GM23338 (cell line): Measurements from ENCODE around the gene ATP10A. TPM values are rescaled to one million over a fixed set of nuclear protein-coding genes. Genes with fewer than 3 reads are reported as not detected.
A peak's percentile ranks its signal among the peaks of the same experiment; 100 is the strongest.

Experiments used
- ATAC-seq: fragments of 200-7000 bp; cut with Tn5 transposase; 3 replicates; pipeline ENCODE4 v1.9.1; 2020
- DNase-seq: peaks from one replicate; pipeline ENCODE4 v3.0.0-alpha.2; 2015; ENCODE audit warnings: low spot score
- H2AFZ ChIP-seq: fragments of 200-600 bp; sonication (generic); 2 replicates; pipeline ENCODE4 v1.8.0; 2016; ENCODE audit warnings: antibody characterized with exemption, mild to moderate bottlenecking, moderate library complexity
- H3F3A ChIP-seq: fragments of 200-600 bp; sonication (generic); replicated peaks from 2 replicates; pipeline ENCODE4 v1.8.0; 2017; ENCODE audit warnings: antibody characterized with exemption, mixed run types, low read depth
- H3K27ac ChIP-seq: fragments of 200-600 bp; sonication (generic); 2 replicates; pipeline ENCODE4 v1.6.1; 2016; ENCODE audit warnings: low read depth
- H3K27me3 ChIP-seq: fragments of 200-600 bp; sonication (generic); 2 replicates; pipeline ENCODE4 v1.8.0; 2016; ENCODE audit warnings: mild to moderate bottlenecking, mixed run types, moderate library complexity; ENCODE audit not compliant: insufficient read depth
- H3K36me3 ChIP-seq: fragments of 200-600 bp; sonication (generic); 2 replicates; pipeline ENCODE4 v1.8.0; 2016; ENCODE audit warnings: mild to moderate bottlenecking; ENCODE audit not compliant: insufficient read depth
- H3K4me1 ChIP-seq: fragments of 200-600 bp; sonication (generic); 2 replicates; pipeline ENCODE4 v1.8.0; 2016; ENCODE audit warnings: mild to moderate bottlenecking, moderate library complexity; ENCODE audit not compliant: insufficient read depth
- H3K4me2 ChIP-seq: fragments of 200-600 bp; sonication (generic); 2 replicates; pipeline ENCODE4 v1.7.1; 2017; ENCODE audit warnings: mixed run types
- H3K4me3 ChIP-seq: fragments of 200-600 bp; sonication (generic); 2 replicates; pipeline ENCODE4 v1.6.1; 2016; ENCODE audit warnings: mixed run types
- H3K79me2 ChIP-seq: fragments of 200-600 bp; sonication (generic); replicated peaks from 2 replicates; pipeline ENCODE4 v1.8.0; 2017; ENCODE audit warnings: mild to moderate bottlenecking; ENCODE audit not compliant: insufficient read depth
- H3K9me2 ChIP-seq: fragments of 200-600 bp; sonication (generic); 2 replicates; pipeline ENCODE4 v1.8.0; 2017; ENCODE audit not compliant: insufficient read depth
- H4K20me1 ChIP-seq: fragments of 200-600 bp; sonication (generic); replicated peaks from 2 replicates; pipeline ENCODE4 v1.8.0; 2017; ENCODE audit warnings: mild to moderate bottlenecking; ENCODE audit not compliant: insufficient read depth
- H3K27ac Mint-ChIP-seq: 2 replicates; pipeline ENCODE4 v1.8.0; 2020; ENCODE audit warnings: inconsistent platforms, mild to moderate bottlenecking, moderate library complexity, mixed read lengths
- H3K27me3 Mint-ChIP-seq: 3 replicates; pipeline ENCODE4 v1.8.0; 2022; ENCODE audit warnings: low read depth, mild to moderate bottlenecking, moderate library complexity, mixed read lengths, inconsistent platforms; ENCODE audit not compliant: insufficient read depth, poor library complexity
- H3K36me3 Mint-ChIP-seq: 3 replicates; pipeline ENCODE4 v1.8.0; 2021; ENCODE audit warnings: low read depth, mild to moderate bottlenecking, inconsistent platforms, moderate library complexity, mixed read lengths
- H3K4me1 Mint-ChIP-seq: 3 replicates; pipeline ENCODE4 v1.8.0; 2020; ENCODE audit warnings: mild to moderate bottlenecking, inconsistent platforms, mixed read lengths
- H3K4me3 Mint-ChIP-seq: 3 replicates; pipeline ENCODE4 v1.8.0; 2021; ENCODE audit warnings: moderate library complexity, mild to moderate bottlenecking, inconsistent platforms, mixed read lengths
- H3K9me3 Mint-ChIP-seq: 3 replicates; pipeline ENCODE4 v1.8.0; 2020; ENCODE audit warnings: moderate library complexity, mild to moderate bottlenecking, inconsistent platforms, mixed read lengths
- CREB1 ChIP-seq: fragments of 250-450 bp; sonication (Bioruptor Pico); IDR thresholded peaks from 2 replicates; pipeline ENCODE4 v1.5.0; 2020; ENCODE audit warnings: low read depth, mild to moderate bottlenecking, moderate library complexity
- NANOG ChIP-seq: IDR thresholded peaks from 2 replicates; pipeline ENCODE4 v1.6.1; 2016; ENCODE audit warnings: antibody characterized with exemption, borderline replicate concordance
- STAT1 ChIP-seq: IDR thresholded peaks from one replicate; pipeline ENCODE4 v1.6.1; 2016; ENCODE audit warnings: antibody characterized with exemption; ENCODE audit not compliant: unreplicated experiment
- polyA plus RNA-seq: library from polyadenylated mRNA; unstranded; fragments of >200 nt; fragmentation: Nextera tagmentation; extraction: Ambion mirVana; gene quantifications from 2 replicates; pipeline ENCODE4 v1.2.1, GENCODE V29; 2016
- total RNA-seq: library from RNA; depleted of rRNA; stranded (reverse); fragments of >200 nt; shearing (Covaris generic); gene quantifications from 2 replicates; pipeline ENCODE4 v1.2.3, GENCODE V29; 2014
- TF ChIP-seq, protein P1 (sequence below): fragments of 250-450 bp; sonication (Bioruptor Pico); IDR thresholded peaks from 2 replicates; pipeline ENCODE4 v1.5.0; 2020; ENCODE audit warnings: mild to moderate bottlenecking, moderate library complexity
- TF ChIP-seq, protein P2 (sequence below), 2 experiments: fragments of 200-600 bp in 1 of 2; sonication (generic) in 1 of 2; conservative IDR thresholded peaks; 2 replicates each; pipeline versions ENCODE4 v1.5.1 to v1.6.1; 2016 to 2017; ENCODE audit warnings: antibody characterized with exemption in 2 of 2, low read depth in 2 of 2, mild to moderate bottlenecking in 2 of 2, moderate library complexity in 1 of 2

Gene ATP10A
- total and polyA plus RNA-seq, 2 experiments from 2014 or later: 0.36 to 5.6 TPM

DNA sequence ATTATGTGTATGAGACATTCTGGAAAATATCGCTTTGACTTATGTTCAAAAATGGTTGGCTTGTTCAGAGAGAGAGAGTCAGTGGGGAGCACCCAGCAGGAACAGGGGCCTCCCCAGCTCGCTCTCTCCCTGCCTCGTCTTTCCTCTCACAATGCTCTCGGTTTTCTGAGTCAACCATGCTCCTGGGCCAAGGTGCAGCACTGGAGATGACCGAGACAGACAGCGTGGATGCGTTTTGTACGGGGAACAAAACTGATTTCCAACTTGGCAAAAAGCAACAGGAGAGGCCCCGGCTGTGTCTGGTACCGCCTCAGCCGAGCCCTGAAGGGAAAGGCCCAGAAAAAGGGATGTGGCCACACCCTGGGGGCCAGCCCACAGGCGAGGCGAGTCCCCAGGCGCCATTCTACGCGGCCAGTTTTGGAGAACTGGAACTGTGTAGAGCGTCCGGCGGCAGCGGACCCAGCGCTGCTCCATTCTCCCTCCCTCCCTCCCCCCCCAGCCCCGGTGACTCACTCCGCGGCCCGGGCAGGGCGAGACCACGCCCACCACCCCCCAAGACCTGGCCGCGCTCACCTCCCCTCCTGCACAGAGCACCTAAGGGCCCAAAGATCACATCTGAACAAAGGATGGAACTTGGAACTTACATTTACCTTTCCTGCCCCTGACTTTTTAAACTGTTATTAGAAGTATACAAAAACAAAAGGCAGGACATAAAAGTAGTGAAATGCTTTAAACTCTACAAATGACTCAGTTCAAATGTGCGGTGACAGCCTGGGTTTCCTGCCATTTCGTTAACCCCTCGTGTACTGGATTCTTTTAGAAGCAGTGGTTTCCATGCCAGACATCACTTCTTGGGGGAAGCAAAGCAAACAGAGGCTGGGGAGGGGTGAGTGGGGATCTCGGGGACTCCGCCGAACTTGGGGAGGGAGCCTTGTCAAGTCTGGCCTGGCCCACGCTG lies 12.7 kb downstream of the ATP10A start:
- no peak overlapping the region for H3K27ac ChIP-seq
- TF ChIP-seq, protein P1, sequence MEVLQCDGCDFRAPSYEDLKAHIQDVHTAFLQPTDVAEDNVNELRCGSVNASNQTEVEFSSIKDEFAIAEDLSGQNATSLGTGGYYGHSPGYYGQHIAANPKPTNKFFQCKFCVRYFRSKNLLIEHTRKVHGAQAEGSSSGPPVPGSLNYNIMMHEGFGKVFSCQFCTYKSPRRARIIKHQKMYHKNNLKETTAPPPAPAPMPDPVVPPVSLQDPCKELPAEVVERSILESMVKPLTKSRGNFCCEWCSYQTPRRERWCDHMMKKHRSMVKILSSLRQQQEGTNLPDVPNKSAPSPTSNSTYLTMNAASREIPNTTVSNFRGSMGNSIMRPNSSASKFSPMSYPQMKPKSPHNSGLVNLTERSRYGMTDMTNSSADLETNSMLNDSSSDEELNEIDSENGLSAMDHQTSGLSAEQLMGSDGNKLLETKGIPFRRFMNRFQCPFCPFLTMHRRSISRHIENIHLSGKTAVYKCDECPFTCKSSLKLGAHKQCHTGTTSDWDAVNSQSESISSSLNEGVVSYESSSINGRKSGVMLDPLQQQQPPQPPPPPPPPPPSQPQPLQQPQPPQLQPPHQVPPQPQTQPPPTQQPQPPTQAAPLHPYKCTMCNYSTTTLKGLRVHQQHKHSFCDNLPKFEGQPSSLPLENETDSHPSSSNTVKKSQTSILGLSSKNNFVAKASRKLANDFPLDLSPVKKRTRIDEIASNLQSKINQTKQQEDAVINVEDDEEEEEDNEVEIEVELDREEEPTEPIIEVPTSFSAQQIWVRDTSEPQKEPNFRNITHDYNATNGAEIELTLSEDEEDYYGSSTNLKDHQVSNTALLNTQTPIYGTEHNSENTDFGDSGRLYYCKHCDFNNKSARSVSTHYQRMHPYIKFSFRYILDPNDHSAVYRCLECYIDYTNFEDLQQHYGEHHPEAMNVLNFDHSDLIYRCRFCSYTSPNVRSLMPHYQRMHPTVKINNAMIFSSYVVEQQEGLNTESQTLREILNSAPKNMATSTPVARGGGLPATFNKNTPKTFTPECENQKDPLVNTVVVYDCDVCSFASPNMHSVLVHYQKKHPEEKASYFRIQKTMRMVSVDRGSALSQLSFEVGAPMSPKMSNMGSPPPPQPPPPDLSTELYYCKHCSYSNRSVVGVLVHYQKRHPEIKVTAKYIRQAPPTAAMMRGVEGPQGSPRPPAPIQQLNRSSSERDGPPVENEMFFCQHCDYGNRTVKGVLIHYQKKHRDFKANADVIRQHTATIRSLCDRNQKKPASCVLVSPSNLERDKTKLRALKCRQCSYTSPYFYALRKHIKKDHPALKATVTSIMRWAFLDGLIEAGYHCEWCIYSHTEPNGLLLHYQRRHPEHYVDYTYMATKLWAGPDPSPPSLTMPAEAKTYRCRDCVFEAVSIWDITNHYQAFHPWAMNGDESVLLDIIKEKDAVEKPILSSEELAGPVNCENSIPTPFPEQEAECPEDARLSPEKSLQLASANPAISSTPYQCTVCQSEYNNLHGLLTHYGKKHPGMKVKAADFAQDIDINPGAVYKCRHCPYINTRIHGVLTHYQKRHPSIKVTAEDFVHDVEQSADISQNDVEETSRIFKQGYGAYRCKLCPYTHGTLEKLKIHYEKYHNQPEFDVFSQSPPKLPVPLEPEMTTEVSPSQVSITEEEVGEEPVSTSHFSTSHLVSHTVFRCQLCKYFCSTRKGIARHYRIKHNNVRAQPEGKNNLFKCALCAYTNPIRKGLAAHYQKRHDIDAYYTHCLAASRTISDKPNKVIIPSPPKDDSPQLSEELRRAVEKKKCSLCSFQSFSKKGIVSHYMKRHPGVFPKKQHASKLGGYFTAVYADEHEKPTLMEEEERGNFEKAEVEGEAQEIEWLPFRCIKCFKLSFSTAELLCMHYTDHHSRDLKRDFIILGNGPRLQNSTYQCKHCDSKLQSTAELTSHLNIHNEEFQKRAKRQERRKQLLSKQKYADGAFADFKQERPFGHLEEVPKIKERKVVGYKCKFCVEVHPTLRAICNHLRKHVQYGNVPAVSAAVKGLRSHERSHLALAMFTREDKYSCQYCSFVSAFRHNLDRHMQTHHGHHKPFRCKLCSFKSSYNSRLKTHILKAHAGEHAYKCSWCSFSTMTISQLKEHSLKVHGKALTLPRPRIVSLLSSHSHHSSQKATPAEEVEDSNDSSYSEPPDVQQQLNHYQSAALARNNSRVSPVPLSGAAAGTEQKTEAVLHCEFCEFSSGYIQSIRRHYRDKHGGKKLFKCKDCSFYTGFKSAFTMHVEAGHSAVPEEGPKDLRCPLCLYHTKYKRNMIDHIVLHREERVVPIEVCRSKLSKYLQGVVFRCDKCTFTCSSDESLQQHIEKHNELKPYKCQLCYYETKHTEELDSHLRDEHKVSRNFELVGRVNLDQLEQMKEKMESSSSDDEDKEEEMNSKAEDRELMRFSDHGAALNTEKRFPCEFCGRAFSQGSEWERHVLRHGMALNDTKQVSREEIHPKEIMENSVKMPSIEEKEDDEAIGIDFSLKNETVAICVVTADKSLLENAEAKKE (CRISPR knock-in tag): no peak
- TF ChIP-seq NANOG (no peak), CREB1 (CRISPR knock-in tag) (no peak), STAT1 (no peak)
- TF ChIP-seq, protein P2, sequence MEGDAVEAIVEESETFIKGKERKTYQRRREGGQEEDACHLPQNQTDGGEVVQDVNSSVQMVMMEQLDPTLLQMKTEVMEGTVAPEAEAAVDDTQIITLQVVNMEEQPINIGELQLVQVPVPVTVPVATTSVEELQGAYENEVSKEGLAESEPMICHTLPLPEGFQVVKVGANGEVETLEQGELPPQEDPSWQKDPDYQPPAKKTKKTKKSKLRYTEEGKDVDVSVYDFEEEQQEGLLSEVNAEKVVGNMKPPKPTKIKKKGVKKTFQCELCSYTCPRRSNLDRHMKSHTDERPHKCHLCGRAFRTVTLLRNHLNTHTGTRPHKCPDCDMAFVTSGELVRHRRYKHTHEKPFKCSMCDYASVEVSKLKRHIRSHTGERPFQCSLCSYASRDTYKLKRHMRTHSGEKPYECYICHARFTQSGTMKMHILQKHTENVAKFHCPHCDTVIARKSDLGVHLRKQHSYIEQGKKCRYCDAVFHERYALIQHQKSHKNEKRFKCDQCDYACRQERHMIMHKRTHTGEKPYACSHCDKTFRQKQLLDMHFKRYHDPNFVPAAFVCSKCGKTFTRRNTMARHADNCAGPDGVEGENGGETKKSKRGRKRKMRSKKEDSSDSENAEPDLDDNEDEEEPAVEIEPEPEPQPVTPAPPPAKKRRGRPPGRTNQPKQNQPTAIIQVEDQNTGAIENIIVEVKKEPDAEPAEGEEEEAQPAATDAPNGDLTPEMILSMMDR (conservative IDR thresholded peaks at IDR 0.05; ENCODE audit: low read depth in 2 of 2): no peak
- no peaks in the 10 kb centered on the region; the same call in 1 of the 2 replicates for H3K36me3 ChIP-seq
- no peaks in the 10 kb centered on the region for H3F3A ChIP-seq
- H3K27ac Mint-ChIP-seq: peak overlapping the region; percentile 46; the same call in 1 of the 2 replicates
- peaks cover 11% of the 10 kb centered on the region for H3K27me3 Mint-ChIP-seq
- no peaks in the 10 kb centered on the region for H4K20me1 ChIP-seq
- peak overlapping the region; percentile 75 for H3K4me3 Mint-ChIP-seq
- ATAC-seq (peak; percentile 68), DNase-seq (peak; percentile 70)
- no peaks in the 10 kb centered on the region for H3K79me2 ChIP-seq
- H3K36me3 Mint-ChIP-seq: 0 out of 3 replicates have a peak, but pooled peaks cover under 1% of the 10 kb centered on the region
- peak overlapping the region; percentile 63 for H3K4me3 ChIP-seq
- H3K4me1 Mint-ChIP-seq: peaks cover 45% of the 10 kb centered on the region
- no peaks in the 10 kb centered on the region for H3K9me2 ChIP-seq
- H3K27me3 ChIP-seq: no peaks in the 10 kb centered on the region
- peak overlapping the region; percentile 86 for H3K4me2 ChIP-seq
- peak overlapping the region; percentile 99 for H2AFZ ChIP-seq
- no peaks in the 10 kb centered on the region; the same call in 2 of the 3 replicates for H3K9me3 Mint-ChIP-seq
- H3K4me1 ChIP-seq: peaks cover 37% of the 10 kb centered on the region
